Endothelial cell of umbilical vein (primary cell): ENCODE data around the gene OMD. TPM values are rescaled to one million over a fixed set of nuclear protein-coding genes. Genes with fewer than 3 reads are reported as not detected.

Experiments used
- BruUV-seq: library from RNA; stranded (reverse); fragments of 400-500 nt; replicated peaks from 2 replicates; lab custom pipeline; 2021; lab: Mats Ljungman, UMichigan
- CTCF ChIA-PET: fragments of 300-600, 350-600 bp; sonication (Branson Sonifier 250); formaldehyde crosslinking; loops from one replicate; lab custom pipeline; 2021; ENCODE audit warnings: antibody characterized with exemption, inconsistent platforms; lab: Charles Lee
- POLR2A ChIA-PET: fragments of 300-600, 350-600 bp; sonication (Branson Sonifier 250); formaldehyde crosslinking; loops from one replicate; lab custom pipeline; 2021; ENCODE audit warnings: antibody characterized with exemption, inconsistent platforms; lab: Charles Lee
- DNase-seq: peaks from one replicate; pipeline ENCODE4 v3.0.0-alpha.2; 2011; ENCODE audit warnings: low read depth, low spot score
- FAIRE-seq: peaks from 2 replicates; lab custom pipeline; 2011; peaks lifted over from hg19 to GRCh38; lab: Jason Lieb, UNC
- H2AFZ ChIP-seq: 2 replicates; pipeline ENCODE4 v1.6.0; 2012; ENCODE audit warnings: low read depth, low read length, control low read depth, inconsistent platforms
- H3K27ac ChIP-seq: 2 replicates; pipeline ENCODE4 v1.5.1; 2011; ENCODE audit warnings: low read depth, mild to moderate bottlenecking, control low read depth, low read length, moderate library complexity; ENCODE audit not compliant: insufficient read depth
- H3K27me3 ChIP-seq, 2 experiments: 2 replicates each; pipeline versions ENCODE4 v1.6.0 to v1.6.1; 2011; ENCODE audit warnings: low read length in 2 of 2, mixed read lengths in 1 of 2; ENCODE audit not compliant: control insufficient read depth in 2 of 2, insufficient read depth in 2 of 2
- H3K36me3 ChIP-seq, 2 experiments: 2 replicates in 1 of 2; 3 replicates in 1 of 2; pipeline ENCODE4 v1.5.1; 2011; ENCODE audit warnings: low read length in 2 of 2, mild to moderate bottlenecking in 1 of 2, moderate library complexity in 1 of 2; ENCODE audit not compliant: control insufficient read depth in 2 of 2, insufficient read depth in 2 of 2; ENCODE audit errors: extremely low read depth in 1 of 2
- H3K4me1 ChIP-seq: 3 replicates; pipeline ENCODE4 v1.5.1; 2011; ENCODE audit warnings: mild to moderate bottlenecking, low read length; ENCODE audit not compliant: control insufficient read depth, insufficient read depth; ENCODE audit errors: extremely low read depth
- H3K4me2 ChIP-seq: 2 replicates; pipeline ENCODE4 v1.6.1; 2011; ENCODE audit warnings: low read length, control low read depth, mixed read lengths; ENCODE audit not compliant: insufficient read depth
- H3K4me3 ChIP-seq, 3 experiments: fragments of 200-600 bp in 1 of 3; sonication (generic), shearing (Covaris generic) in 1 of 3; replicated peaks in 1 of 3; 2 replicates each; pipeline ENCODE4 v1.5.1; 2011 to 2016; ENCODE audit warnings: control low read depth in 3 of 3, low read length in 3 of 3, mild to moderate bottlenecking in 2 of 3, inconsistent platforms in 1 of 3, low read depth in 1 of 3, moderate library complexity in 1 of 3; ENCODE audit not compliant: insufficient read depth in 1 of 3
- H3K79me2 ChIP-seq: 2 replicates; pipeline ENCODE4 v1.6.0; 2012; ENCODE audit warnings: low read length, inconsistent platforms; ENCODE audit not compliant: control insufficient read depth, insufficient read depth
- H3K9ac ChIP-seq: replicated peaks from 2 replicates; pipeline ENCODE3; 2011; ENCODE audit warnings: low read length, control low read depth; ENCODE audit not compliant: insufficient read depth; ENCODE audit errors: extremely low read depth
- H3K9me1 ChIP-seq: replicated peaks from 3 replicates; pipeline ENCODE4 v1.6.0; 2011; ENCODE audit warnings: mild to moderate bottlenecking, low read length; ENCODE audit not compliant: control insufficient read depth, insufficient read depth; ENCODE audit errors: extremely low read depth
- H3K9me3 ChIP-seq: replicated peaks from 2 replicates; pipeline ENCODE4 v1.5.1; 2012; ENCODE audit warnings: low read length, inconsistent platforms; ENCODE audit not compliant: control insufficient read depth, insufficient read depth
- H4K20me1 ChIP-seq: replicated peaks from 2 replicates; pipeline ENCODE3; 2011; ENCODE audit warnings: mild to moderate bottlenecking, low read length; ENCODE audit not compliant: control insufficient read depth, insufficient read depth; ENCODE audit errors: extremely low read depth
- CTCF ChIP-seq, 2 donors: IDR thresholded peaks; 1 replicate in 1 of 2; 2 replicates in 1 of 2; pipeline ENCODE4 v1.5.1; 2011; ENCODE audit warnings: low read length in 2 of 2, mild to moderate bottlenecking in 2 of 2, moderate library complexity in 2 of 2, control low read depth in 1 of 2, inconsistent platforms in 1 of 2, low read depth in 1 of 2; ENCODE audit not compliant: insufficient read depth in 1 of 2; ENCODE audit errors: extremely low read depth in 1 of 2
- EZH2 ChIP-seq: IDR thresholded peaks from 2 replicates; pipeline ENCODE4 v1.6.1; 2012; ENCODE audit warnings: borderline replicate concordance, low read depth, mild to moderate bottlenecking, moderate library complexity, low read length, inconsistent platforms; ENCODE audit not compliant: severe bottlenecking
- FOS ChIP-seq: IDR thresholded peaks from 2 replicates; pipeline ENCODE4 v1.6.1; 2011; ENCODE audit warnings: mild to moderate bottlenecking, low read length, moderate library complexity, borderline replicate concordance; ENCODE audit not compliant: insufficient read depth
- GATA2 ChIP-seq: IDR thresholded peaks from 2 replicates; pipeline ENCODE4 v1.7.0; 2011; ENCODE audit warnings: low read depth, mild to moderate bottlenecking, moderate library complexity, mixed read lengths, low read length; ENCODE audit not compliant: insufficient read length, insufficient read depth
- JUN ChIP-seq: IDR thresholded peaks from 2 replicates; pipeline ENCODE4 v1.6.1; 2011; ENCODE audit warnings: borderline replicate concordance, low read depth; ENCODE audit not compliant: insufficient read length, insufficient read depth
- MAX ChIP-seq: IDR thresholded peaks from 2 replicates; pipeline ENCODE4 v1.6.1; 2011; ENCODE audit not compliant: insufficient read depth, insufficient read length
- MYC ChIP-seq: IDR thresholded peaks from one replicate; pipeline ENCODE4 v1.6.1; 2011; ENCODE audit warnings: mild to moderate bottlenecking, low read depth, low read length
- POLR2A ChIP-seq: IDR thresholded peaks from 2 replicates; pipeline ENCODE4 v1.6.1; 2012; ENCODE audit warnings: low read depth, mild to moderate bottlenecking, control low read depth, low read length
- POLR2AphosphoS5 ChIP-seq: IDR thresholded peaks from 2 replicates; pipeline ENCODE4 v1.6.1; 2012; ENCODE audit warnings: low read depth, mild to moderate bottlenecking, control low read depth, low read length, moderate library complexity; ENCODE audit not compliant: insufficient read depth
- dilution Hi-C: fragments of 300-500 bp; cut with MboI; formaldehyde crosslinking; loops from one replicate; pipeline ENCODE4 v1.15.0; 2019; ENCODE audit warnings: low sequenced_read_pairs; ENCODE audit not compliant: extremely low pct_ligation_motif_present
- intact Hi-C: fragments of 100-400 bp; cut with micrococcal nuclease; formaldehyde crosslinking; loops from one replicate; pipeline ENCODE4 v1.10.0; 2022
- polyA plus RNA-seq, 4 experiments: library from polyadenylated mRNA; depleted of rRNA in 3 of 4; stranded (reverse) in 3 of 4; unstranded in 1 of 4; fragments of >200 nt; gene quantifications; 2 replicates each; pipeline versions ENCODE4 v1.2.1 to v1.2.3, GENCODE V29; 2011 to 2012; ENCODE audit warnings: missing spikeins in 1 of 4
- total RNA-seq: library from RNA; stranded (reverse); gene quantifications from 2 replicates; pipeline ENCODE4 v1.2.3, GENCODE V29; 2021

The OMD gene
- total and polyA plus RNA-seq, 2 donors (not counting 3 experiments of a cell fraction or from before 2014, with no cell fraction given): not detected

- no peaks in the 10 kb centered on the region for H3K9me3 ChIP-seq
- intact Hi-C loops: no loop called here
- TF ChIP-seq MYC (no peak), MAX (no peak), CTCF (IDR thresholded peaks at IDR 0.05; ENCODE audit: extremely low read depth in 1 of 2, insufficient read depth in 1 of 2, low read depth in 1 of 2, low read length in 2 of 2) (no peak), POLR2AphosphoS5 (no peak), EZH2 (no peak), JUN (no peak), GATA2 (no peak), POLR2A (no peak), FOS (no peak)
Observed at GRCh38 chr9:92402360-92402759, 21.9 kb downstream of the OMD start.

More at GRCh38 chr9:92402360-92402759, 21.9 kb downstream of the OMD start:
- dilution Hi-C loops: no loop called here
- ChIA-PET CTCF (no interaction called here), POLR2A (no interaction called here)
- H3K4me1 ChIP-seq: no peaks in the 10 kb centered on the region
- no peak overlapping the region for H3K4me3 ChIP-seq
- DNase-seq (no peak), FAIRE-seq (no peak)
- no peaks in the 10 kb centered on the region for H3K36me3 ChIP-seq
- no peak overlapping the region for H3K9ac ChIP-seq
- H3K4me2 ChIP-seq: no peak overlapping the region
- H4K20me1 ChIP-seq: no peaks in the 10 kb centered on the region
- BruUV-seq: no TSS peak
- H3K9me1 ChIP-seq: no peaks in the 10 kb centered on the region
- no peak overlapping the region for H3K27ac ChIP-seq
- H2AFZ ChIP-seq: no peak overlapping the region
- no peaks in the 10 kb centered on the region for H3K27me3 ChIP-seq
- H3K79me2 ChIP-seq: no peaks in the 10 kb centered on the region
